ACHN (cell line): ENCODE data around the gene TCTN1.
"Not testable (repeated sequence)": the region's sequence is repeated elsewhere in the genome, so short reads cannot be mapped to it uniquely, and the experiment has no call there.

Experiments
- DNase-seq: peaks from one replicate; pipeline ENCODE4 v3.0.0-alpha.2; 2015
- in situ Hi-C: cut with HindIII; loops from 2 replicates; pipeline ENCODE4 v1.10.0; 2017; ENCODE audit warnings: low sequenced_read_pairs, low pct_ligation_motif_present, low pct_unique_long_range_greater_than_20kb

TCTN1 gene

GRCh38 chr12:110627500-110628195 is 13.7 kb downstream of the TCTN1 start:
- in situ Hi-C loops, result no loop called here
- no peak for DNase-seq

GRCh38 chr12:110635055-110635454 is 21.1 kb downstream of the TCTN1 start:
- in situ Hi-C loops, result no loop called here
- DNase-seq, result no peak

- in situ Hi-C loops, result no loop called here
- DNase-seq, result peak; percentile 8
Measured at GRCh38 chr12:110636516-110636915, 22.6 kb downstream of the TCTN1 start.

GRCh38 chr12:110637869-110638441 is 24.0 kb downstream of the TCTN1 start:
- DNase-seq, result no peak
- in situ Hi-C loops, result no loop called here

GRCh38 chr12:110638796-110639195 is 24.9 kb downstream of the TCTN1 start:
- no peak for DNase-seq

GRCh38 chr12:110639336-110640141 is 25.6 kb downstream of the TCTN1 start:
- DNase-seq, result no peak
- in situ Hi-C loops, result no loop called here

More at GRCh38 chr12:110638796-110639195, 24.9 kb downstream of the TCTN1 start:
- in situ Hi-C loops, result no loop called here

- in situ Hi-C loops, result no loop called here
Measured at GRCh38 chr12:110640275-110641025, 26.5 kb downstream of the TCTN1 start.

GRCh38 chr12:110641521-110641920 is 27.6 kb downstream of the TCTN1 start:
- in situ Hi-C loops, result no loop called here
- DNase-seq, result no peak

More at GRCh38 chr12:110640275-110641025, 26.5 kb downstream of the TCTN1 start:
- no peak for DNase-seq

GRCh38 chr12:110647631-110648040 is 33.7 kb downstream of the TCTN1 start:
- in situ Hi-C loops, result no loop called here
- no peak for DNase-seq

GRCh38 chr12:110649341-110649847 is 35.5 kb downstream of the TCTN1 start:
- DNase-seq, result no peak
- in situ Hi-C loops, result no loop called here

GRCh38 chr12:110654238-110654637 is 40.3 kb downstream of the TCTN1 start:
- DNase-seq, in situ Hi-C loops: not testable (repeated sequence)

GRCh38 chr12:110656071-110656655 is 42.2 kb downstream of the TCTN1 start:
- DNase-seq, result no peak
- in situ Hi-C loops, result no loop called here

GRCh38 chr12:110657747-110658146 is 43.8 kb downstream of the TCTN1 start:
- in situ Hi-C loops, result no loop called here
- DNase-seq, result no peak

GRCh38 chr12:110658242-110658641 is 44.3 kb downstream of the TCTN1 start:
- in situ Hi-C loops, result no loop called here
- DNase-seq, result no peak

GRCh38 chr12:110658878-110659277 is 44.9 kb downstream of the TCTN1 start:
- in situ Hi-C loops, result no loop called here
- DNase-seq, result no peak

GRCh38 chr12:110661337-110661972 is 47.5 kb downstream of the TCTN1 start:
- in situ Hi-C loops, result no loop called here
- no peak for DNase-seq

- DNase-seq, result no peak
- in situ Hi-C loops, result no loop called here
Measured at GRCh38 chr12:110666892-110667291, 53.0 kb downstream of the TCTN1 start.

GRCh38 chr12:110667671-110668070 is 53.7 kb downstream of the TCTN1 start:
- in situ Hi-C loops, result no loop called here
- no peak for DNase-seq
